Activated CD4-positive, alpha-beta T cell treated with anti-CD3 and anti-CD28 coated beads, Interleukin-2, Interleukin-4, amounts not matched to agents 100 ng/mL and 50 ng/mL, durations not matched to agents 16 hours and 8 hours (primary cell): ENCODE measurements around the gene BTBD9.
A peak's percentile ranks its signal among the peaks of the same experiment; 100 is the strongest.

ENCODE experiments used
- DNase-seq: peaks from one replicate; pipeline ENCODE4 v3.0.0-alpha.2; 2020; ENCODE audit warnings: low spot score

Gene BTBD9

DNA sequence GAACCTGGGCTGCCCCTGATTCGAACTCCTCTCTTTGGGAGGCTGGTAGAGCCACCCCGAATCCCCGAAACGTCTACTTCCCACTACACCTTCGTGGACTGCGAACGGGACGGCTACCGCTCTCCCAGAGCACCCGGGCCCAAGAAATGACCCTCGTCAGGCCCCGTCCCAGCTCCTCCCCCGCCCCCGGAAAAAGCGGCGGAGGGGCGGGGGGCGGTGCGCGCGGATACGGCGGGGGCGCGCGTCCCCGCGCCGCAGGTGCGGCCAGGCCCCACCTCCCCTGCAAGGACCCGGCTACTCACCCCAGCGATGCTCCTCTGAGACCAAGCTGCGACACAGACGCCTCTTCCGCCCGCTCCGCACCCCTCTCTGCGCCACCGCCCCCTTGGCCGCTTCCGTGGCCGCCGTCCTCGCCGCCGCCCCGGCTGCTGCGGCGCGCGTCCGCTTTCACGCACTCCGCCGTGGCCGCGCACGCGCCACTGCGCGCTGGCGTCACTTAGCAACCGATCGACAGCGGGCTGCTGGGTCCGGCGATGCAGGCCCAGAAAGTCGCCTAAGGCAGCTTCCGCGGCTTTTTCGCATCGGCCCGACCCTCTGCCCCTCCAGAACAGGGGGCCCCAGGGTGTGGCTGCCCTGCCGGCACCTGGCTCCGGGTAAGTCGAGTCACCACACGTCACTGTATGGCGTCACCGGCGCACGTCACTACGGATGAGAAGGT, at the start of gene BTBD9:
TSS of gene BTBD9 (minus strand) at position 432 of the 718 bp plus-strand sequence.
- DNase-seq, result peak; percentile 76

- no peak for DNase-seq
These were observed 48.9 kb upstream of the BTBD9 start for GRCh38 chr6:38688579-38689087.

GRCh38 chr6:38687549-38687948, 47.8 kb upstream of the BTBD9 start:
- no peak for DNase-seq

DNA sequence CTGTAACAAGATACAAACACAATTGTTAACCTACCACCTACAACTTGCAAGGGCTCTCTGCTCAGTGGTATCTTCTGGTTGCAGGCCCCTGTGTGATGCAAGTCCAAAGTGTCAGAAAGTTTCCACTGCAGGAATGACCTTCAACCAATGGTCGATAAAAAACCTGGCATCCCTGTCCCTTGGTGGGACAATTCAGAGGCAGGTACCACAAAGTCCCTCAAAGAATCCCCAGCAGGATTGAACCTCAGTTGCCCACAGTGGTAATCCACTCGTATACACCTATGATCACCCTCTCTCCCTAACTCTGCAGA, 47.3 kb upstream of the BTBD9 start:
- DNase-seq, result no peak

- DNase-seq, result no peak
These were observed 46.7 kb upstream of the BTBD9 start for GRCh38 chr6:38686270-38687042.

DNA sequence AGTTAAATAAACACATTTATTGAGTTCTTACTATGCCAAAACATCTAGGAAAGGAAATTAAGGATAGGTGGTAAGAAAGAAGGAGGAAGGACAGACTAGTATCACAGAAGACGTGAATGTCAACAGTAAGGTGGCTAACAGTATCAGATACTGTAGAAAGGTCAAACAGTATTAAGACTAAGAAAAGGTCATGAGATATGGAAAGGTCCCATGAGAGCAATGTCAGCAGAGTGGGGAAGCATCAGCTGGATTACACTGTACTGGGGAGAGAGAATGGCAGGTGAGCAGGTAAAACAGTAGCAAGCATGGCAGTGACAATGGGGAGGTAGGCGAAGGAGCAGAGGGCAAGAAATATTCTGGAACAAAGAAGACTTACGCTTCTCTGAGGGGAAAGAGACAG, 45.2 kb upstream of the BTBD9 start:
- no peak for DNase-seq

DNA sequence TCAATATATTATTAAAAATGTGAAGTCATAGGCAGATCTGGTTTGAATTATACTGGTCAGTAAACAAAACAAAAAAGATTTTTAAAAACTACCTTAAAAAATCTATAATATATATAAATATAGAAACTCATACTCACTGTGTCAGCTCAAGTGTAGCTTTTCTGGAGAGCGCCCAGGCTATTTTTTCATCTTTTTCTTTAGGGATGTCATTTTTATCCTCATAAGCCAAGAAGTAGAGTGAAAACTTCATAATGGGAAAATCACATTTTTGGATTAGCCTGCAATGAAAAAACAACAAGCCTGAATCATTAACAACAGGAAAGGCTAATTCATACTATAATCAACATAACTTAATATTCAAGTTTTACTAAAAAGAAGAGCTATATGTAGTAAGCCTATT, 44.5 kb upstream of the BTBD9 start:
- DNase-seq, result no peak

- no peak for DNase-seq
These were observed 42.1 kb upstream of the BTBD9 start for GRCh38 chr6:38681850-38682249.

- DNase-seq, result no peak
These were observed 39.9 kb upstream of the BTBD9 start for GRCh38 chr6:38679668-38680067.

- no peak for DNase-seq
These were observed 38.5 kb upstream of the BTBD9 start for GRCh38 chr6:38678178-38678760.

- DNase-seq, result no peak
These were observed 37.3 kb upstream of the BTBD9 start for GRCh38 chr6:38676974-38677544.

- no peak for DNase-seq
These were observed 36.7 kb upstream of the BTBD9 start for GRCh38 chr6:38676236-38676973.

DNA sequence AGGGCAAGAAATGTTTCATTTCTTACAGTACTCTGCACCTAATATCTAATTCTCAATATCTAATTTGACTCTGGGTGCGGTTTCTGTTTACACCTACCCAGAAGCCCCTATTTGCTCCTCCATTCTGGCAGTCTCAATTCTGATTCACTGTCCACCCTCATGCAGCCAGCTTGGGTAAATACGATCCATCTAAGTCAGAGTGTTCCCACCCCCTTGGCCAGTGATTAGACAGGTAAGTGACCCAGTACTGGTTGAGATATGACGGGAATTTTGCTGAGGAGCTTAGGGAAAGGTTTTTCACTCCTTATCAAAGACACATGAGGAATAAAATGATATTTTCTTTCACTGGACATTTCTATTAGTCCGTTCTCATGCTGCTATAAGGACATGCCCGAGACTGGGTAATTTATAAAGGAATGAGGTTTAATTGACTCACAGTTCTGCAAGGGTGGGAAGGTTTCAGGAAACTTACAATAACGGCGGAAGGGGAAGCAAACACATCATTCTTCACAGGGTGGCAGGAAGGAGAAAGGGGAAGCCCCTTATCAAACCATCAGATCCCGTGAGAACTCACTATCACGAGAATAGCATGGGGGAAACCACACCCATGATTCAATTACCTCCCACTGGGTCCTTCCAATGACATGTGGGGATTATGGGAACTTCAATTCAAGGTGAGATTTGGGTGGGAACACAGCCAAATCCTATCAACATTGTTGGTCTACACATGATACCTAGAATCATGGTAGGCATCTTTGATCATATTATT, 33.9 kb upstream of the BTBD9 start:
- DNase-seq, result peak; percentile 44

DNA sequence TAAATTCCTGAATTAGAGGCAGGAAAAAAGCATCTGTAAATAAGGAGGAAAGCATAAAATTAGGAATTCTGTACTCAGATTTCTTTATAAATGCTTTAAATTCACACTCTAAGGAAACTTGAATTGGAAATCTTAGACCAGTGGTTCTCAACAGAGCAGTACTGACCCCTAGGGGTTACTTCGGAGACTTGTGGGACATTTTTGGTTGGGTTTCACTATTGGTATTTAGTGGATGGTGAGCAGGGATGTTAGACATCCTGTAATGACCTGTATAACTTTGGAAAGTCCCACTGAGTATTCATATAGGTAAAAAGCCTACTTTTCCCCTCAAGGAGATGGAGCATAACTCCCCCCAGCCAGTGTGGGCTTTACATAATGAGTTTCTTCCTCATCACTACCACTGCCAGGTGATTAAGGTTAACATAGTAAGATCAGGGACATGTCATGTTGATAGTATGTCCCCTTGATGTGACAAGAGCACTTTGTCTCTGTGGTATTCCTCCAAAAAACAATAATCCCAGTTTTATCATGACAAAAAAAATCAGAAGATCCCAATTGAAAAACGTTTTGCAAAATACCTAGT, 32.2 kb upstream of the BTBD9 start:
- DNase-seq, result peak; percentile 73

DNA sequence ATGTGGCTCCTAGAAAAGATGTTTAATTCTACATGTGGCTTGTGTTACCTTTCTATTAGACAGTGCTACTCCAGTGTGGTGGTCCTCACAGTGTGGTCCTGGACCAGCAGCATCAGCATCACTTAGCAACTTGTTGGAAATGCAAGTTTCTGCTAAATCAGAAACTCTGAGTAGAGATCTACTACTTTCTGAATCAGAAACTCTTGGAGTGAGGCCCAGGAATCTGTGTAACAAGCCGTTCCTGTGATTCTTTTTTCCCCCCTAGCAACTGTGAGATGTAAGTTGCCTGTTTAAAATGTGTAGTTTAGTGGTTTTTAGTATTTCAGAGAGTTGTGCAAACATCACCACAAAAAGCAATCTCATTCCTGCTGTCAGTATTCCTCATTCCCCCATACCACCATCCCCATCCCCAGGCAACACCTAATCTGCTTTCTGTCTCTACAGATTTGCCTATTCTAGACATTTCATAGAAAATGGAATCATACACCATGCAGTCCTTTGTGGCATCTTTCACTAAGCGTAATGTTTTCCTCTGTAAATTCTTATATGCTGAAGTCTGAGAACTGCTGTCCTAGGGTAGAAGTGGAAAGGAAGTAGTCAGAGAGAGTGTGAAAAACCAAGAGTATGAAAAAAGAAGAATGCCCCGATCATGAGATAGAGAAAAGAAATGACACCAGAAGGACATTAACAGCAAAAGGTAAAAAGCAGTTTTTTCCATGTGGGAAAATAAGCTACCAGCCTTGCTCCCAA, 18.9 kb upstream of the BTBD9 start:
- DNase-seq, result no peak

DNA sequence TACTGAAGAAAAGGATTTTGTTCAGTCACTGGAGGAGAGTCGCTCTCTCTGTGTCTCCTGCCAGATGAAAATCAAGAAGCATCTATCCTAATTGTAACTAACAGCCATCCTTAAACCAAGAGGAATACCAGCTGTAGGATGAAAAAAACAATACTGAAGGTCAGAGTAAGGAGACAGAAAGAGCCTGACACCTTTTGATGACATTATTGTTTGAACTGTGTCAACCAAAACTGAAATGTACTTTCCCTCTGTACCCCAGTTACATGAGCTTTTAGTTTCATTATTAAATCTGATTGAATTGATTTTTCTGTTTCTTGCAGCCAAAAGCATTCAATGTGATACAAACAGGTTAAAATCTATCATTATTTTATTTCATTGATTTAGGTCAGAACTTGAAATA, 17.2 kb upstream of the BTBD9 start:
- no peak for DNase-seq

DNA sequence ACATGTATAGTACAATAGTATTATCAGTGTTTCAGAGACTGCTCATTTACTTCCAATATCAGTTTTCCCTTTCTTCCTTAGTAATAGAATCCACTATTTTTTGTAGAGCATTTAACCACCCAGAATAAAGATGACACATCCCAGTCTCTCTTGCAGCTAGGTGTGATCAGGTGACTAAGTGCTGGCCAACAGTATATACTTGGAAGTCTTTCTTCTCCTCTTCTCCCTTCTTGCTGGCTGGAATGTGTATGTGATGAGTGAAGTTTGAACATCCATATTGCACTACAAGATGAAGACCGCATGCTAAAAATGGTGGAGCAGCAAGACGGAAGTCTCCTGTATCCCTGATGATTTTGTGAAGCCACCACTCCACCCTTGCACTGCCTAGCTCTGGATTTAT, 14.5 kb upstream of the BTBD9 start:
- no peak for DNase-seq

DNA sequence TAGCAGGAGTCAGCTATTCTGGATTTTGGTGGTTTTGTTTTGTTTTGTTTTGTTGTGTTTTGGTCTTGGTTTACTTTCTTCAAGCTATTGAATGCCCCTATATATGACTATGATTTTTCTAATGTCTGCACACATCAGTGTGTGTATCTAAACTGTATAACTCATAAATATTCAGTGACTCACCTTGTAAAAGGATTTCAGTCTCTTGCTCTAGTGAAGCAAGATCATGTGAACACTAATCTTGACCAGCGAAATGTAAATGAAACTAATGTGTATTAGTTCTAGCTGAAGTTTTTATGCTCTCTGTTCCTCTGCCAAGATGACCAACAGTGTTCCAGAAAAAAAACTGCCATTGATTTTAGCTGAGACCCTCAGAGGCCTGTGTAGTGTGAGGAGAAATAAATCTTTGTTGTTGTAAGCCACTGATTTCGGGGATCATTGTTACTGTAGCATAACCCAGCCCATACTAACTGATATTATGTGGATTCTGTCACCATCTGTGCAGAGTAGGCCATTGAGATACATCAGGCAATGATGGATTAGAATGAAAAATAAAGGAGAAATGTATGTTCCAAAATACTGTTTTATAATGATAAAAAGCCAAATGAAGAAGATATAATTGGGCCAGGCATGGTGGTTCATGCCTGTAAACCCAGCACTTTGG, 11.5 kb upstream of the BTBD9 start:
- DNase-seq, result no peak

DNA sequence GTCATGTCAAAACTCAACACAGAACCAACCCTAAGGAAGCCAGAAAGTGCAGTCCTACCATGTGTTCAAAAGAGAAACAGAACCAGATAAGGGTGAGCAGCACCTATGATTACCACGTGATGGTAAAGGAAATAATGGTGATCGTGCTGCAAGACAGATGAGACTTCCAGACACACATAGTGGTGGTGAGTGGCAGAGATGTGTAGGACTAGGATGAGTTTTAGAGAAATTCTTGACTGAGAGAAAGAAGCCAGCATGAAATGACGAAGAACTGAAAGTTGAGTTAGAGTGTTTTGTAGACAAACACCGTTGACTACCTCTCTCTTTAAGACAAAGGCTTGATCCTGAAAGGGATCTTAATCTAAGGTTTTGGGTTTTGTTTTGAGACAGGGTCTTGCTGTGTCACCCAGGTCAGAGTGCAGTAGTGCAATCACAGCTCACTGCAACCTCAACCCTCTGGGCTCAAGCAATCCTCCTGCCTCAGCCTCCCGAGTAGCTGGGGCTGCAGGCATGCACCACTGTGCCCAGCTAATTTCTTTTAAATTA, 10.6 kb upstream of the BTBD9 start:
- DNase-seq, result no peak
